HepG2 (cell line): Measurements from ENCODE around the gene SHLD1. TPM values are rescaled to one million over a fixed set of nuclear protein-coding genes. Genes with fewer than 3 reads are reported as not detected.

Source experiments
- AHR ChIP-seq: IDR thresholded peaks from 2 replicates; pipeline ENCODE4 v1.6.1; 2018; ENCODE audit warnings: missing genetic modification reagents, missing compliant biosample characterization
- FOXO1 ChIP-seq: sonication (generic); formaldehyde crosslinking; IDR thresholded peaks from 2 replicates; pipeline ENCODE4 v1.4.0; 2020; ENCODE audit warnings: missing genetic modification reagents
- FOXP1 ChIP-seq, 2 experiments: fragments of 450-650 bp in 1 of 2; IDR thresholded peaks; 2 replicates each; pipeline ENCODE4 v1.6.1; 2017 to 2018; ENCODE audit warnings: antibody characterized with exemption in 1 of 2
- MTF2 ChIP-seq: sonication (generic); formaldehyde crosslinking; IDR thresholded peaks from 2 replicates; pipeline ENCODE4 v1.5.0; 2020; ENCODE audit warnings: missing genetic modification reagents, borderline replicate concordance
- NFYB ChIP-seq: sonication (generic); formaldehyde crosslinking; IDR thresholded peaks from 2 replicates; pipeline ENCODE4 v1.4.0; 2020; ENCODE audit warnings: missing genetic modification reagents
- NR2C2 ChIP-seq: sonication (generic); formaldehyde crosslinking; IDR thresholded peaks from 2 replicates; pipeline ENCODE4 v1.4.0; 2020; ENCODE audit warnings: missing genetic modification reagents, mild to moderate bottlenecking, moderate library complexity, borderline replicate concordance
- PITX1 ChIP-seq: sonication (generic); formaldehyde crosslinking; IDR thresholded peaks from 2 replicates; pipeline ENCODE4 v1.5.1; 2020; ENCODE audit warnings: mild to moderate bottlenecking, missing genetic modification reagents
- TOE1 ChIP-seq: sonication (generic); formaldehyde crosslinking; IDR thresholded peaks from 2 replicates; pipeline ENCODE4 v1.4.0; 2020; ENCODE audit warnings: mild to moderate bottlenecking, missing genetic modification reagents
- ZBTB3 ChIP-seq: sonication (generic); formaldehyde crosslinking; IDR thresholded peaks from 2 replicates; pipeline ENCODE4 v1.4.0; 2020; ENCODE audit warnings: low read depth, mild to moderate bottlenecking, moderate library complexity, missing genetic modification reagents, borderline replicate concordance
- ZFP82 ChIP-seq: sonication (generic); formaldehyde crosslinking; IDR thresholded peaks from 2 replicates; pipeline ENCODE4 v1.5.1; 2020; ENCODE audit warnings: mild to moderate bottlenecking, missing genetic modification reagents, borderline replicate concordance
- ZNF205 ChIP-seq: IDR thresholded peaks from 2 replicates; pipeline ENCODE4 v1.6.1; 2018; ENCODE audit warnings: missing biosample characterization, missing genetic modification reagents
- ZNF350 ChIP-seq: sonication (generic); formaldehyde crosslinking; IDR thresholded peaks from 2 replicates; pipeline ENCODE4 v1.4.0; 2020; ENCODE audit warnings: mild to moderate bottlenecking, low read depth, missing genetic modification reagents, borderline replicate concordance
- ZNF552 ChIP-seq: sonication (generic); formaldehyde crosslinking; IDR thresholded peaks from 2 replicates; pipeline ENCODE4 v1.9.0; 2022; ENCODE audit warnings: missing genetic modification reagents, mild to moderate bottlenecking, borderline replicate concordance
- ZNF660 ChIP-seq: sonication (generic); formaldehyde crosslinking; IDR thresholded peaks from 2 replicates; pipeline ENCODE4 v1.5.1; 2020; ENCODE audit warnings: mild to moderate bottlenecking, low read depth, missing genetic modification reagents, borderline replicate concordance
- ZNF724P ChIP-seq: sonication (generic); formaldehyde crosslinking; IDR thresholded peaks from 2 replicates; pipeline ENCODE4 v1.8.0; 2022; ENCODE audit warnings: missing genetic modification reagents, borderline replicate concordance
- polyA plus RNA-seq, 8 experiments: library from polyadenylated mRNA; depleted of rRNA in 3 of 8; stranded (reverse) in 7 of 8; unstranded in 1 of 8; fragments of >200 nt; fragmentation: Illumina TruSeq in 4 of 8; extraction: Trizol in 4 of 8; gene quantifications; 2 replicates each; pipeline versions ENCODE4 v1.2.1 to v1.2.3, GENCODE V29; 2011 to 2016; ENCODE audit warnings: low read depth in 4 of 8, missing spikeins in 1 of 8, mixed read lengths in 1 of 8; ENCODE audit not compliant: insufficient read depth in 1 of 8
- total RNA-seq, 5 experiments: library from RNA; depleted of rRNA; stranded (reverse); fragments of >200 nt; fragmentation: Illumina TruSeq; extraction: Trizol; gene quantifications; 2 replicates each; pipeline ENCODE4 v1.2.3, GENCODE V29; 2016; ENCODE audit warnings: low read depth in 1 of 5
- TF ChIP-seq, protein P1 (sequence below): sonication (generic); formaldehyde crosslinking; IDR thresholded peaks from 2 replicates; pipeline ENCODE4 v1.5.1; 2020; ENCODE audit warnings: mild to moderate bottlenecking, missing genetic modification reagents
- TF ChIP-seq, protein P2 (sequence below): sonication (generic); formaldehyde crosslinking; IDR thresholded peaks from 2 replicates; pipeline ENCODE4 v1.4.0; 2020; ENCODE audit warnings: missing genetic modification reagents
- TF ChIP-seq, protein P3 (sequence below): sonication (generic); formaldehyde crosslinking; IDR thresholded peaks from 2 replicates; pipeline ENCODE4 v1.5.1; 2020; ENCODE audit warnings: missing genetic modification reagents, mild to moderate bottlenecking, borderline replicate concordance
- TF ChIP-seq, protein P4 (sequence below): sonication (generic); formaldehyde crosslinking; conservative IDR thresholded peaks from 2 replicates; pipeline ENCODE4 v1.4.0; 2020; ENCODE audit warnings: missing genetic modification reagents
- TF ChIP-seq, protein P5 (sequence below): sonication (generic); formaldehyde crosslinking; IDR thresholded peaks from 2 replicates; pipeline ENCODE4 v1.8.1; 2022; ENCODE audit warnings: mild to moderate bottlenecking, missing genetic modification reagents

Gene SHLD1
- total and polyA plus RNA-seq, 2 of the 13 experiments (the other 11 are each of a cell fraction or from before 2014, with no cell fraction given): 8.9 to 10.0 TPM

DNA sequence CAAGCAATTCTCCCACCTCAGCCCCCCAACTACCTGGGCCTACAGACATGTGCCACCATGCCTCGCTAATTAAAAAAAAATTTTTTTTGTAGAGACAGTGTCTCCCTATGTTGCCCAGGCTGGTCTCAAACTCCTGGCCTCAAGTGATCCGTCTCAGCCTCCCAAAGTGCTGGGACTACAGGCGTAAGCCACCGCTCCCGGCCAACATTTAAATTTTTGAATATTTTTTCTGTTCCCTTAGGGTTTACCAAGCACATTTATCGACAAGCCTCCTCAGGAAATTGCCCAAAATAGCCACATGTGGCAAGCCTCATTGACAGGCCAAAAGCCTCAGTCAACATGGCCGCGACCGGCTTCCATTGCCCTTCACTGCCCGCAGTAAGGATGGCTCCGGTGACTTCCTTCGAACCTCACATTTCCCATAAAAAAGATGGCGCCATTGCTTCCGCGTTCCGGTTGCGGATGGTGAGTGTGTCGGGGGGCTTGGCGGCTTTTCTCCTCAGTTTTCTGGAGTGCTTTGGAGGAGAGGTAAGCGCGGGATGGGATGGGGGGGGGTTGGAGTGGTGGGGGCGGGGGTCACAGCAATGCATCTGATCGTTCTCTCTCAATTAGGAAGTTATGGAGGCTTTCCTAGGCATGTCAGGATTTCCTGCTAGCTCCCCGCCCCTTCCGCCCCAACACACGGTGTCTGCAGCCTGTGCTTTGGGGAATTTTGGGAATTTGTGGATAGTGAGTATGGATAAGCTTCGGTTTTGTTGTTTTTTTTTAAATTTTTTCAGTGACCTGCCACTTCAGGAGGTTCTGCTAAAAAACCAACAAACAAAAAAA is at the start of gene SHLD1 (continued):
- TF ChIP-seq, protein P1, sequence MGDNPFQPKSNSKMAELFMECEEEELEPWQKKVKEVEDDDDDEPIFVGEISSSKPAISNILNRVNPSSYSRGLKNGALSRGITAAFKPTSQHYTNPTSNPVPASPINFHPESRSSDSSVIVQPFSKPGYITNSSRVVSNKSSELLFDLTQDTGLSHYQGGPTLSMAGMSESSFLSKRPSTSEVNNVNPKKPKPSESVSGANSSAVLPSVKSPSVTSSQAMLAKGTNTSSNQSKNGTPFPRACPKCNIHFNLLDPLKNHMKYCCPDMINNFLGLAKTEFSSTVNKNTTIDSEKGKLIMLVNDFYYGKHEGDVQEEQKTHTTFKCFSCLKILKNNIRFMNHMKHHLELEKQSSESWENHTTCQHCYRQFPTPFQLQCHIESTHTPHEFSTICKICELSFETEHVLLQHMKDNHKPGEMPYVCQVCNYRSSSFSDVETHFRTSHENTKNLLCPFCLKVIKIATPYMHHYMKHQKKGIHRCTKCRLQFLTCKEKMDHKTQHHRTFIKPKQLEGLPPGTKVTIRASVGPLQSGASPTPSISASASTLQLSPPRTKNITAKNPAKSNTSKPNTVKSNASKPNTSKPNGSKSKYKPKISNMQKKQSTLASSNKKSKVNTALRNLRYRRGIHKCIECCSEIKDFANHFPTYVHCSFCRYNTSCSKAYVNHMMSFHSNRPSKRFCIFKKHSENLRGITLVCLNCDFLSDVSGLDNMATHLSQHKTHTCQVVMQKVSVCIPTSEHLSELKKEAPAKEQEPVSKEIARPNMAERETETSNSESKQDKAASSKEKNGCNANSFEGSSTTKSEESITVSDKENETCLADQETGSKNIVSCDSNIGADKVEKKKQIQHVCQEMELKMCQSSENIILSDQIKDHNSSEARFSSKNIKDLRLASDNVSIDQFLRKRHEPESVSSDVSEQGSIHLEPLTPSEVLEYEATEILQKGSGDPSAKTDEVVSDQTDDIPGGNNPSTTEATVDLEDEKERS (CRISPR knock-in tag): peak; percentile 78
- TF ChIP-seq ZNF205 (CRISPR knock-in tag): peak; percentile 16; the same call in 1 of the 2 replicates
- TF ChIP-seq ZNF552 (CRISPR knock-in tag): no peak
- no peak for TF ChIP-seq MTF2
- TF ChIP-seq TOE1 (CRISPR knock-in tag): peak; percentile 47; the same call in 1 of the 2 replicates
- 0 out of 2 replicates have a peak, but pooled peaks have one; percentile 58 for TF ChIP-seq ZNF724P (CRISPR knock-in tag)
- TF ChIP-seq, protein P2, sequence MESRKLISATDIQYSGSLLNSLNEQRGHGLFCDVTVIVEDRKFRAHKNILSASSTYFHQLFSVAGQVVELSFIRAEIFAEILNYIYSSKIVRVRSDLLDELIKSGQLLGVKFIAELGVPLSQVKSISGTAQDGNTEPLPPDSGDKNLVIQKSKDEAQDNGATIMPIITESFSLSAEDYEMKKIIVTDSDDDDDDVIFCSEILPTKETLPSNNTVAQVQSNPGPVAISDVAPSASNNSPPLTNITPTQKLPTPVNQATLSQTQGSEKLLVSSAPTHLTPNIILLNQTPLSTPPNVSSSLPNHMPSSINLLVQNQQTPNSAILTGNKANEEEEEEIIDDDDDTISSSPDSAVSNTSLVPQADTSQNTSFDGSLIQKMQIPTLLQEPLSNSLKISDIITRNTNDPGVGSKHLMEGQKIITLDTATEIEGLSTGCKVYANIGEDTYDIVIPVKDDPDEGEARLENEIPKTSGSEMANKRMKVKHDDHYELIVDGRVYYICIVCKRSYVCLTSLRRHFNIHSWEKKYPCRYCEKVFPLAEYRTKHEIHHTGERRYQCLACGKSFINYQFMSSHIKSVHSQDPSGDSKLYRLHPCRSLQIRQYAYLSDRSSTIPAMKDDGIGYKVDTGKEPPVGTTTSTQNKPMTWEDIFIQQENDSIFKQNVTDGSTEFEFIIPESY (CRISPR knock-in tag): peak; percentile 4; the same call in 1 of the 2 replicates
- TF ChIP-seq, protein P3, sequence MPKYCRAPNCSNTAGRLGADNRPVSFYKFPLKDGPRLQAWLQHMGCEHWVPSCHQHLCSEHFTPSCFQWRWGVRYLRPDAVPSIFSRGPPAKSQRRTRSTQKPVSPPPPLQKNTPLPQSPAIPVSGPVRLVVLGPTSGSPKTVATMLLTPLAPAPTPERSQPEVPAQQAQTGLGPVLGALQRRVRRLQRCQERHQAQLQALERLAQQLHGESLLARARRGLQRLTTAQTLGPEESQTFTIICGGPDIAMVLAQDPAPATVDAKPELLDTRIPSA (CRISPR knock-in tag): no peak
- TF ChIP-seq, protein P4, sequence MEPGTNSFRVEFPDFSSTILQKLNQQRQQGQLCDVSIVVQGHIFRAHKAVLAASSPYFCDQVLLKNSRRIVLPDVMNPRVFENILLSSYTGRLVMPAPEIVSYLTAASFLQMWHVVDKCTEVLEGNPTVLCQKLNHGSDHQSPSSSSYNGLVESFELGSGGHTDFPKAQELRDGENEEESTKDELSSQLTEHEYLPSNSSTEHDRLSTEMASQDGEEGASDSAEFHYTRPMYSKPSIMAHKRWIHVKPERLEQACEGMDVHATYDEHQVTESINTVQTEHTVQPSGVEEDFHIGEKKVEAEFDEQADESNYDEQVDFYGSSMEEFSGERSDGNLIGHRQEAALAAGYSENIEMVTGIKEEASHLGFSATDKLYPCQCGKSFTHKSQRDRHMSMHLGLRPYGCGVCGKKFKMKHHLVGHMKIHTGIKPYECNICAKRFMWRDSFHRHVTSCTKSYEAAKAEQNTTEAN (CRISPR knock-in tag): 0 out of 2 replicates have a peak, but pooled peaks have one; percentile 12
- TF ChIP-seq ZFP82 (CRISPR knock-in tag): no peak
- no peak for TF ChIP-seq ZBTB3 (CRISPR knock-in tag)
- peak; percentile 77; the same call in 1 of the 2 replicates for TF ChIP-seq NR2C2 (CRISPR knock-in tag)
- TF ChIP-seq FOXO1: peak; percentile 21; the same call in 1 of the 2 replicates
- peak; percentile 27; the same call in 1 of the 2 replicates for TF ChIP-seq PITX1
- TF ChIP-seq, protein P5, sequence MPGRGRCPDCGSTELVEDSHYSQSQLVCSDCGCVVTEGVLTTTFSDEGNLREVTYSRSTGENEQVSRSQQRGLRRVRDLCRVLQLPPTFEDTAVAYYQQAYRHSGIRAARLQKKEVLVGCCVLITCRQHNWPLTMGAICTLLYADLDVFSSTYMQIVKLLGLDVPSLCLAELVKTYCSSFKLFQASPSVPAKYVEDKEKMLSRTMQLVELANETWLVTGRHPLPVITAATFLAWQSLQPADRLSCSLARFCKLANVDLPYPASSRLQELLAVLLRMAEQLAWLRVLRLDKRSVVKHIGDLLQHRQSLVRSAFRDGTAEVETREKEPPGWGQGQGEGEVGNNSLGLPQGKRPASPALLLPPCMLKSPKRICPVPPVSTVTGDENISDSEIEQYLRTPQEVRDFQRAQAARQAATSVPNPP (CRISPR knock-in tag): no peak
- peak; percentile 24; the same call in 1 of the 2 replicates for TF ChIP-seq NFYB (CRISPR knock-in tag)
- no peak for TF ChIP-seq ZNF660
- peak; percentile 44 for TF ChIP-seq ZNF350 (CRISPR knock-in tag)
- peak; percentile 74; the same call in 1 of the 2 replicates for TF ChIP-seq AHR
- no peak for TF ChIP-seq FOXP1 (IDR thresholded peaks at IDR 0.05)
- TF ChIP-seq FOXP1 (CRISPR knock-in tag; IDR thresholded peaks at IDR 0.05): no peak
